Inferior parietal cortex (tissue), 1 donor: ENCODE results near the gene DNAJC5G.
A peak's percentile ranks its signal among the peaks of the same experiment; 100 is the strongest.
"Not testable (repeated sequence)": the region's sequence is repeated elsewhere in the genome, so short reads cannot be mapped to it uniquely, and the experiment has no call there.

Experiments
- DNase-seq: peaks from one replicate; pipeline ENCODE4 v3.0.0-alpha.2; 2016; ENCODE audit errors: extremely low spot score

Gene DNAJC5G

GRCh38 chr2:27308359-27308881 is 33.2 kb downstream of the DNAJC5G start, which contains the start of gene UCN:
Gene UCN, minus strand, starts transcription at chr2:27308445. Its CDS starts 550 bp downstream, at chr2:27307895.
- no peak for DNase-seq

- DNase-seq = no peak
Observed at GRCh38 chr2:27309651-27310050, 34.4 kb downstream of the DNAJC5G start.

GRCh38 chr2:27312152-27312551 is 36.9 kb downstream of the DNAJC5G start:
- DNase-seq = no peak

GRCh38 chr2:27313882-27314645 is 38.8 kb downstream of the DNAJC5G start:
- DNase-seq = no peak

GRCh38 chr2:27314709-27315108 is 39.5 kb downstream of the DNAJC5G start:
- DNase-seq = no peak

- no peak for DNase-seq
Observed at GRCh38 chr2:27315122-27315521, 39.9 kb downstream of the DNAJC5G start.

GRCh38 chr2:27316655-27317412 is 41.6 kb downstream of the DNAJC5G start:
- peak; percentile 34 for DNase-seq

GRCh38 chr2:27319839-27320238 is 44.6 kb downstream of the DNAJC5G start:
- DNase-seq = not testable (repeated sequence)

GRCh38 chr2:27320958-27321543 is 45.8 kb downstream of the DNAJC5G start:
- DNase-seq = peak; percentile 25

- no peak for DNase-seq
Observed at GRCh38 chr2:27322301-27322765, 47.1 kb downstream of the DNAJC5G start.

GRCh38 chr2:27322766-27323595 is 47.7 kb downstream of the DNAJC5G start, which contains the start of gene MPV17:
Gene MPV17, minus strand, starts transcription at chr2:27323097. Its CDS starts 580 bp downstream, at chr2:27322517.
- peak; percentile 95 for DNase-seq

GRCh38 chr2:27323596-27324285 is 48.5 kb downstream of the DNAJC5G start:
- no peak for DNase-seq

- DNase-seq = no peak
Observed at GRCh38 chr2:27324720-27325119, 49.5 kb downstream of the DNAJC5G start.
